Effector memory CD8-positive, alpha-beta T cell (primary cell): ENCODE data around the gene GUCY2D.
"Not testable (repeated sequence)": the region's sequence is repeated elsewhere in the genome, so short reads cannot be mapped to it uniquely, and the experiment has no call there.

Experiments used
- ATAC-seq: fragments of 150-1000 bp; cut with Tn5 transposase; replicated peaks from 2 replicates; pipeline ENCODE4 v1.10.0; 2021; ENCODE audit warnings: mild to moderate bottlenecking, moderate library complexity
- DNase-seq, 3 experiments: peaks; one replicate each; pipeline ENCODE4 v3.0.0; 2021
- H3K27ac Mint-ChIP-seq, 2 donors: one replicate each; pipeline ENCODE4 v1.8.0; 2022; ENCODE audit warnings: mild to moderate bottlenecking in 2 of 2, mixed read lengths in 2 of 2, moderate library complexity in 2 of 2
- H3K27me3 Mint-ChIP-seq, 2 donors: one replicate each; pipeline ENCODE4 v1.8.0; 2022; ENCODE audit warnings: mixed read lengths in 2 of 2
- H3K36me3 Mint-ChIP-seq: one replicate; pipeline ENCODE4 v1.8.0; 2022; ENCODE audit warnings: mild to moderate bottlenecking, moderate library complexity, mixed read lengths; ENCODE audit not compliant: insufficient read depth
- H3K4me1 Mint-ChIP-seq, 2 donors: one replicate each; pipeline ENCODE4 v1.8.0; 2022; ENCODE audit warnings: low read depth in 2 of 2, mixed read lengths in 2 of 2
- H3K4me3 Mint-ChIP-seq, 2 donors: one replicate each; pipeline ENCODE4 v1.8.0; 2022; ENCODE audit warnings: mild to moderate bottlenecking in 2 of 2, mixed read lengths in 2 of 2, moderate library complexity in 2 of 2
- H3K9me3 Mint-ChIP-seq, 2 donors: one replicate each; pipeline ENCODE4 v1.8.0; 2022; ENCODE audit warnings: mixed read lengths in 2 of 2
- total RNA-seq, 9 experiments: gene quantifications; one replicate each; lab custom pipeline; 2026; lab: John Stamatoyannopoulos, UW

GUCY2D gene
- 0 to 0.06 (median 0) reads per million in 9 experiments for total RNA-seq

DNA sequence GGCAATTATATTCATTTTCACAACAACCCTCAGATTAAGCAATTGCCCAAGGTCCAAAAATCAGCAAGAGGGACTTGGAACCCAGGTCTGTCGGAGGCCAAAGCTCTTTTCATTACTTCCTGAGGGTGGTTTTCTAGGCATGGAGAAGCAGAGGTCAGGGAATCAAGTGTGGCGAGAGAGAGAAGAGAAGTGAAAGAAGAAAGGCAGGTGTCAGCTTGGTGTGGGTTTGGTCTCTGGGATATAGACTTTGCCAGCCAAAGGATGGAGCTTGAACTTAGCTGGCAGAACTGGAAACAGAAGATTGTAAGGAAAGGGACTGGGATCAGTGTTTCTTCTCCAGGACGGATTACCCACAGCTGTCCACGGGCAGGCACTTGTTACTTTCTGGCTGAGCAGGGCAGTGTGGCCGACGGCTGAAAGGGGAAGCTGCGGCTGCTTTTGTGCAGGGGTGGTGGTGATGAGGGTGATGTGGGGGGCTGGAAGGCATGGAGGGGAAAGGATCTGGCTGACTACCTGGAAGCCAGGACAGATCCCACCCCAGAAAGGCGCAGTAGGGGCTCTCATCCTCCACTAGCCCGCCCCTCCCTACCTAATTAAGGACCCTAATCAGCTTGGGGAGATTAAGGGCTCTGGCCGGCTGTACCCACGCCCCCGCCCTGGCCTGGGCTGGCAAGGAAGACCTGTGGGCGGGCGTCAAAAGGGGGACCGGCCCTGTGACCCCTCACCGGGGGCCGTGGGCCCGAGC, at the start of gene GUCY2D:
Gene GUCY2D (plus strand): TSS at position 640 of the 745 bp plus-strand sequence. CDS start 433 bp downstream, outside the sequence.
- H3K27me3 Mint-ChIP-seq, result peaks cover 64 to 82% of the 10 kb centered on the region in 2 donors
- ATAC-seq, result peak; percentile 46

DNA sequence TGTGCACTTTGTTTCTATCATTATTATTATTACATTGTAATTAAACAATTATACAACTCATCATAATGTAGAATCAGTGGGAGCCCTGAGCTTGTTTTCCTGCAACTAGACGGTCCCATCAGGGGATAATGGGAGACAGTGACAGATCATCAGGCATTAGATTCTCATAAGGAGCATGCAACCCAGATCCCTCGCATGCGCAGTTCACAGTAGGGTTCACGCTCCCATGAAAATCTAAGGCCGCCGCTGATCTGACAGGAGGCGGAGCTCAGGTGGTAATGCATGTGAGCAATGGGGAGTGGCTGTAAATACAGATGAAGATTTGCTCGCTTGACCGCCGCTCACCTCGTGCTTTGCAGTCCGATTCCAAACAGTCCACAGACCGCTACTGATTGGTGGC, 49.1 kb upstream of the GUCY2D start:
- H3K36me3 Mint-ChIP-seq, result peaks cover 12% of the 10 kb centered on the region
- H3K4me3 Mint-ChIP-seq, H3K27ac Mint-ChIP-seq, H3K27me3 Mint-ChIP-seq, H3K4me1 Mint-ChIP-seq, DNase-seq, H3K9me3 Mint-ChIP-seq, ATAC-seq: not testable (repeated sequence)

More for the DNA sequence above, at the start of gene GUCY2D:
- Mint-ChIP-seq H3K9me3 (no peaks in the 10 kb centered on the region), H3K36me3 (no peaks in the 10 kb centered on the region), H3K4me1 (peaks cover 7 to 9% of the 10 kb centered on the region in 2 donors), H3K27ac (no peak within 1 kb of the TSS), H3K4me3 (peak within 1 kb of the TSS; percentile 54 to 67)
- no peak for DNase-seq

DNA sequence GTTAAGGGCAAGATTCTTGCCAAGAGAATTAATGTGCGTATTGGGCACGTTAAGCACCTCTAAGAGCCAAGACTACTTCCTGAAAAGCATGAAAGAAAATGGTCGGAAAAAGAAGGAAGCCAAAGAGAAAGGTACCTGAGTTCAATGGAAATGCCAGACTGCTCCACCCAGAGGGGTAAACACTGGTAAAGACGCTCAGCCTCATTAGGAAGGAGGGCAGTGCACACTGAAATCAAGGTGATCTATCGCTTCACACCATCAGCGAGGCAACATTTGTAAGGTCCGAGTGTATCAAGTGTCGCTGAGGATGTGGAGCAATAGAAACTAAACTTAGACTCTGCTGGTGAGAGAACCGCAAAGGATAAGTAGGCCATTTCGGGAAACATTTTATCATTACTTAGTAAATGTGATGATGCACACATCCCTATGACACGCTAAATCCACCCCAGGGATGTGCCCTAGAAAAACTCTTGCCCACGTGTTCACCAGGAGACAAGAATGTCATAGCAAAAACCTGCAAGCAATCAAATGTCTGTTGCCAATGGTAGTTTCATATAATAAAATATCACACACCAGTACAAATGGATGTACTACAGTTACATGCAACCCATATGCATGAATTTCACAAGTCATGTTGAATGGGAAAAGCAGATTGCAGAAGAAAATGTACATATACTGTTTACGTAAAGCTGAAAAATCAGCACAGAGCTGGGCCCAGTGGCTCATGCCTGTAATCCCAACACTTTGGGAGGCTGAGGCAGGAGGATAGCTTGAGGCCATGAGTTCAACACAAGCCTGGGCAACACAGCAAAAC, 46.8 kb upstream of the GUCY2D start:
- ATAC-seq (peak; percentile 16), DNase-seq (no peak)
- H3K36me3 Mint-ChIP-seq, result no peaks in the 10 kb centered on the region
- peaks cover 4 to 5% of the 10 kb centered on the region in 2 donors for H3K4me1 Mint-ChIP-seq
- H3K4me3 Mint-ChIP-seq, result no peak overlapping the region
- peaks cover 4 to 8% of the 10 kb centered on the region in 2 donors for H3K27me3 Mint-ChIP-seq
- H3K9me3 Mint-ChIP-seq, result no peaks in the 10 kb centered on the region
- H3K27ac Mint-ChIP-seq, result no peak overlapping the region

DNA sequence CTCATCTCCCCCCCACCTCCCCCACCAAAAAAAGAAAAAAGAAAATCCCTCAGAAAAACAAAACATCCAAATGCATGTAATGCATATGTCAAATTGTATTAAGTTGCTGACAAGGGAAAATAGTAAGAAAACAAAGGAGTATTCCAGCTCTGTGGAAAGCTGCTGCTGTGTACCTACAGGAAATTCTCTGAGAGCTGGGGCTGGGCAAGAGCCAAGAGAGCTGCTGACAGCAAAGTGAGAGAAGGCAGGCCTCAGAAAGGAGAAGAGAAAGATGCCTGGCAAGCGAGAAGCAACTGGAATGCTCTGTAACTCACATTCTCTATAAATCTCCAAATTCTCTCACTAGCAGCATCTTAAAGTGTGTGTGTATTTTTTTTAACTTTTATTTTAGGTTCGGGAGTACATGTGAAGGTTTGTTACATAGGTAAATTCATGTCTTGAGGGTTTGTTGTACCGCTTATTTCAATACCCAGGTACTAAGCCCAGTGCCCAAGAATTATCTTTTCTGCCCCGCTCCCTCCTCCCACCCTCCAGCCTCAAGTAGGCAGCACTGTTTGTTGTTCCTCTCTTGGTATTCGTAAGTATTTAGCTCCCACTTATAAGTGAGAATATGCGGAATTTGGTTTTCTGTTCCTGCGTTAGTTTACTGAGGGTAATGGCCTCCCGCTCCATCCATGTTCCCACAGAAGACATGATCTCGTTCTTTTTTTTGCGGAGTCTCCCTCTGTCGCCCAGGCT, 46.0 kb upstream of the GUCY2D start:
- Mint-ChIP-seq H3K27ac (no peak overlapping the region), H3K4me1 (peaks cover 2% of the 10 kb centered on the region in 2 donors), H3K9me3 (no peaks in the 10 kb centered on the region), H3K4me3 (no peak overlapping the region), H3K27me3 (peaks cover 7 to 16% of the 10 kb centered on the region in 2 donors), H3K36me3 (no peaks in the 10 kb centered on the region)
- DNase-seq (no peak), ATAC-seq (no peak)

DNA sequence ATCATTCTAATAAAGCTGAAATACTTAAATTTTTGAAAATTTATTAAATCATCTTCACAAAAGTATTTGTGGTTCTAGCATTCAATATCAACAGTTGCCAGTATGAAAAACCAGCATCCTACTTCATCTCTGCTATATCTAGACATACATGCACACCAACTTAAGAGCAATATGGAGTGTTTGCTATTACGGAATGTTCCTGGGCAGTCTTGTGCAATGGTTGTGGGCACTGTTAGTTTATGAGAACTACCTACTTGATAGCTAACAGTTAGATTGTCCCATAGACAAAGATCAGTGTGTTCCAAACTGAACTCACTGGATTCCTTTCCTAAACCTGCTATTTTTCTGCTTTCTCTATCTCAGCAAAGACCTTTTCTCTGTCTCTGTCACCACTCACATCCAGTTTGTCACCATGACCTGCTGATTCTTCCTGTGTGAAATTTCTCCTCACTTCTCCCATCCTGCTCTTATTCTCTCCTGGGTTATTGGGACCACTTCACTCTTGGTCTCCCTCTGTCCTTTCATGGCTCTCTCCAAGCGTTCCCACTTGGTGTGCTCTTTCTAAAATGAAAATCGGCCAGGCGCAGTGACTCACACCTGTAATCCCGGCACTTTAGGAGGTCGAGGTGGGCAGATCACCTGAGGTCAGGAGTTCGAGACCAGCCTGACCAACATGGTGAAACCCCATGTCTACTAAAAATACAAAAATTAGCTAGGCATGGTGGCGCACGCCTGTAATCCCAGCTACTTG, 42.7 kb upstream of the GUCY2D start:
- peaks cover 7 to 24% of the 10 kb centered on the region in 2 donors for H3K27me3 Mint-ChIP-seq
- no peaks in the 10 kb centered on the region for H3K4me1 Mint-ChIP-seq
- H3K9me3 Mint-ChIP-seq, result no peaks in the 10 kb centered on the region
- ATAC-seq (no peak), DNase-seq (no peak)
- no peak overlapping the region for H3K4me3 Mint-ChIP-seq
- H3K36me3 Mint-ChIP-seq, result no peaks in the 10 kb centered on the region
- H3K27ac Mint-ChIP-seq, result no peak overlapping the region

DNA sequence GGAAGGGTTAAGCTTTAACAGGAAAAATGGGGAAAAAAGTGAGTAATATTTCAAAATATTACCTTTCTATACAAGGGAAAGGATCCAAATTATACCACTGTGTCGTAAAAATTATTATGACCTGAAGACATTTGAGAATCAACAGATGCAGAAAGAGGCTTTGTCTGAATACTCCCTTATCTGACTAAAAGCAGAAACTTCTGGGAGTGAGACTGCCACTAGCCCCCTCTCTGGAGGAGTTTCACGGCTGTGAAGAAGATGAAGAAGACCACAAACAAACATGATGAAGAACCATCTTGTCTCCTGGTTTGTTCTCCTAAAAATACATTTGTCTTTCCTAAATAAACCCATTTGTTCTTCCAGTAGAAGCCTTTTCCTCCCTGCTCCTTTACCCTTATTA, 41.0 kb upstream of the GUCY2D start:
- Mint-ChIP-seq H3K27me3 (peaks cover 7 to 24% of the 10 kb centered on the region in 2 donors), H3K36me3 (no peaks in the 10 kb centered on the region), H3K4me1 (no peaks in the 10 kb centered on the region), H3K9me3 (no peaks in the 10 kb centered on the region), H3K4me3 (no peak overlapping the region), H3K27ac (no peak overlapping the region)
- DNase-seq, result no peak
- ATAC-seq, result no peak

DNA sequence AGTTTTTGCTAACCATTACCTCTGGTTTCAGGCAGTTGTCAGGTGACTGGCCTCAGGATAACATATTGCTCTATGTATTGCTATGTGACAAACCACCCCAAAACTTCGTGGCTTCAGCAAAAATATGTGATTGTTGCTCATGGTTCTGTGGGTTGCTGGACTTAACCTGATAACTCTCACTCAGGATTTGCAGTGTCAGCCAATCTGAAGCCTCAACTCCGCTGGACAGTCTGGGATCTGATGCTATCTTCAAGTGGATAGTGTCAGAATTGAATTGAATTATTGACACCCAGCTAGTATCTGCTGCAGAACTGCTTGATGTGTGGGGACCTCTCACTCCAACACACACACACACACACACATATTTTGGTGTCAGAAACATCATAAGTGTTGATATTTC, 34.7 kb upstream of the GUCY2D start:
- Mint-ChIP-seq H3K9me3 (no peaks in the 10 kb centered on the region), H3K4me1 (no peaks in the 10 kb centered on the region), H3K27me3 (peaks cover 9 to 12% of the 10 kb centered on the region in 2 donors), H3K27ac (no peak overlapping the region), H3K4me3 (no peak overlapping the region), H3K36me3 (no peaks in the 10 kb centered on the region)
- ATAC-seq (no peak), DNase-seq (no peak)

DNA sequence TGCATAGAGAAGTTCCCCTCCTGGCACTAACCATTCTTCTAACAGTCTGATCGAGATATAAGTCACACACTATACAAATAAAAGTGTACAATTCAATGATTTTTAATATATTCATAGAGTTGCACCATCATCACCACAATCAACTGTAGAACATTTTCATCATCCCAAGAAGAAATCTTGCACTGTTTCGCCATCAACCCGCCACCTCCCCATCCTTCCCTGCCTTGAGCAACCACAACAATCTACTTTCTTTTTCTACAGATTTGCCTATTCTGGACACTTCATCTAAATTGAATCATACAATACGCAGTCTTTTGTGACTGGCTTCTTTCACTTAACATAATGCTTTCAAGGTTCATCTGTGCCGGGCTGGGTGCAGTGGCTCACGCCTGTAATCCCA, 33.0 kb upstream of the GUCY2D start:
- Mint-ChIP-seq H3K4me1 (no peaks in the 10 kb centered on the region), H3K9me3 (peaks cover 2 to 3% of the 10 kb centered on the region in 2 donors), H3K27me3 (peaks cover 12 to 16% of the 10 kb centered on the region in 2 donors), H3K4me3 (no peak overlapping the region), H3K36me3 (no peaks in the 10 kb centered on the region), H3K27ac (no peak overlapping the region)
- no peak for DNase-seq
- ATAC-seq, result no peak

DNA sequence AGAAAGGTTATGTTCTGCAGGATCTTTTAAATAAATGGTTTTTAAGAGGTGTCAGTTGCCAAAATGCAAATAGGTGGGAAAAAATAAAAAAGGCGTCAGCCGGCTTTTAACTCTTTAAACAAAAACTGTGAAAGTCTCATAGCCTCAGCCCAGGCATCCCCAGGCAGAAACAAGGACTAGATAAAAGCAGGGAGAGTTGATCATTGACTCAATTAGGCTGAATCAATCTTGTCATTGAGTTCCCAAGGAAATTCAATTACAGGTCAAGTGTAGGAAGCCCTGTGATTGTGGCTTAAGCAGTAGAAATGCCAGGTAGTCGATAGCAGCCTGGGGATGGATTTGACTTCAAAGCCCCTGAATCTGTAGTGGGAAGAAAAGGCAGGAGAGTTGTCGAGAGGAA, 30.8 kb upstream of the GUCY2D start:
- peaks cover 3 to 8% of the 10 kb centered on the region in 2 donors for H3K9me3 Mint-ChIP-seq
- DNase-seq (no peak), ATAC-seq (no peak)
- H3K27me3 Mint-ChIP-seq, result peaks cover 16 to 23% of the 10 kb centered on the region in 2 donors
- H3K4me3 Mint-ChIP-seq, result no peak overlapping the region
- no peaks in the 10 kb centered on the region for H3K4me1 Mint-ChIP-seq
- H3K36me3 Mint-ChIP-seq, result no peaks in the 10 kb centered on the region
- H3K27ac Mint-ChIP-seq, result no peak overlapping the region

DNA sequence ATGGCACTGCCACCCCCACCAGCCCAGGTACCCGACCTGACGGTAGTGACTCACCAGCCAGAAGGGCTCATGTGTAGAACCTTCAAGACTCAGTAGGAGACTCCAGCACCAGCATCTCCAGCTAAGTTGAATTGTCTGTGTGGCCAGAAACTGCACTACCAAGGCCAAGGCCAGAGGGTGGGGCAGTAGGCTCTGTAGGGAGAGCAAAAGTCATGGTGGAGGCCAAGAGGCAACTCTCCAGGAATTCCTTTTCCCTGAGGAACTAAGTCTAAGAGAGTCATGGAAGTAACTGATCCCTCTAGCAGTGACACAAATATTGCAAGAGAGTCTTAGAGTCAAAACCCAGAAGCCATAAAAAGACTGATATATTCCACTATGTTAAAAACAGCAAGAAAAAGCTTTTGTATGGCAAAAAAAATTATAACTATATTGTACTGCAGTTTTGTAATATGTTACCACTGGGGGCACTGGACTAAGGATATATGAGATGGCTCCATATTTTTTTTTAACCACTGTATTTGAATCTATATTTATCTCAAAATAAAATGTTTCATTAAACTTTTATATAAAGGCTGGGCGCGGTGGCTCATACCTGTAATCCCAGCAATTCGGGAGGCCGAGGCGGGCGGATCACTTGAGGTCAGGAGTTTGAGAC, 30.2 kb upstream of the GUCY2D start:
- Mint-ChIP-seq H3K27me3 (peaks cover 22 to 27% of the 10 kb centered on the region in 2 donors), H3K4me3 (no peak overlapping the region), H3K4me1 (no peaks in the 10 kb centered on the region), H3K36me3 (no peaks in the 10 kb centered on the region), H3K27ac (no peak overlapping the region), H3K9me3 (peaks cover 3 to 8% of the 10 kb centered on the region in 2 donors)
- no peak for DNase-seq
- no peak for ATAC-seq

DNA sequence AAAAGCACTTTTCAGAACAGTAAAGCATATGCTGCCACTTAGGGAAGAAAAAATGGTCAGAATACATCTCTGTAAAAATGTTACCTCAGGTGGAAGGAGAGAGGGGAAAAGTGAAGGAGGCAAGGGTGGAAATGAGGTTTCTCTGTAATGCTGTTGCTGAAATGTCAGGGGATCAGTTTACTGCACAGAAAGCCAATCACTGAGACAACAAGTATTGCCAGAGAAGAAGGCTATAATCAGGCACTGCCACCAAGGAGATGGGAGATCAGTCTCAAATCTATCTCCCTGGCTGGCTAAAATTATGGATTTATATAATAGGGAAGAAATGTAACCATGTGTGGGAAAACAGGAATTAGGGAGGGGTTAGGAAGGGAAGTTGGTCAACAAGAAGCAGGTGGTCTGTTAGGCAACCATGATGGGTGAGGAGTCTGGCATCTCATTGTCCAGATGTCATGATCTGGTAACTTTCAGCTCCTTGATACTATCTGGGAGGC, 27.7 kb upstream of the GUCY2D start:
- Mint-ChIP-seq H3K27me3 (peaks cover 33 to 37% of the 10 kb centered on the region in 2 donors), H3K36me3 (no peaks in the 10 kb centered on the region), H3K27ac (no peak overlapping the region), H3K4me1 (no peaks in the 10 kb centered on the region), H3K9me3 (peaks cover 3 to 8% of the 10 kb centered on the region in 2 donors), H3K4me3 (no peak overlapping the region)
- DNase-seq (no peak), ATAC-seq (no peak)

DNA sequence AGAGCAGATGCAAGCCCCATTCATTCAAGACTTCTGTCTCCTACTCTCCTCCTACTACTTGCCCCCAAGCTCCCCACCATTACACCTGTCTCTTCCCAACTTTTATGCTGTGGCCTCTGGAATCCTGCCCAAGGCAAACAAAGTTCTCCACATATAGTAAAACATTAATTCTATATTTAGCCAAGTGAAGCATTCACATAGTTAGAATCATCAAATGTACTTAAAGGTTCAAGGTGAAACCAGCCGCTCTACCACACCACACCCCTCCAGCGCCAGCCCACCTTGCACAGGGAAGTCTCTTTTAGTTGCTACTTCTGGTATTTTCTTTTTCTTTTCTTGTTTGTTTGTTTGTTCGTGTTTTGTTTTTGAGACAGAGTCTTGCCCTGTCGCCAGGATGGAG, 25.4 kb upstream of the GUCY2D start:
- Mint-ChIP-seq H3K4me3 (no peak overlapping the region), H3K9me3 (peaks cover 3 to 8% of the 10 kb centered on the region in 2 donors), H3K4me1 (no peaks in the 10 kb centered on the region), H3K27me3 (peaks cover 36 to 45% of the 10 kb centered on the region in 2 donors), H3K27ac (no peak overlapping the region), H3K36me3 (no peaks in the 10 kb centered on the region)
- DNase-seq (no peak), ATAC-seq (no peak)
